ENCODE data around the gene GLP2R.
"Not testable (repeated sequence)": the region's sequence is repeated elsewhere in the genome, so short reads cannot be mapped to it uniquely, and the experiment has no call there.

GLP2R gene

DNA sequence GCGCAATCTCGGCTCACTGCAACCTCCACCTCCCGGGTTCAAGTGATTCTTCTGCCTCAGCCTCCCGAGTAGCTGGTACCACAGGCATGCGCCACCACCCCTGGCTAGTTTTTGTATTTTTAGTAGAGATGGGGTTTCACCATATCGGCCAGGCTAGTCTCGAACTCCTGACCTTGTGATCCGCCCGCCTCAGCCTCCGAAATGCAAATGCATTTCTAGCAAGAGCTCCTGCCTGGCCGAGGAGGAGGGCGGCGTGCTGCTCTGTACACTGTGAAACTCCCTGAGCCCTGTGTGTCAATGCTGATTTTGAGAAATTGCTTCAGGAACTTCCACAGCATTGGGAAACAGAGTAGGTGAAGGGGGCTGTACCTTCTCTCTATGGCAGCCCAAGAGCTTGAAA lies 95.5 kb downstream of the GLP2R start:
- H3K79me2 ChIP-seq (ENCODE audit: control insufficient read depth, insufficient read depth, low read length); H3K9ac ChIP-seq (ENCODE audit: low read length); H3K4ac ChIP-seq (ENCODE audit: low read depth, low read length); H3K27me3 ChIP-seq (ENCODE audit: insufficient read depth, low read length, poor library complexity); H3K36me3 ChIP-seq (ENCODE audit: control insufficient read depth, insufficient read depth, low read length); H3K4me1 ChIP-seq (ENCODE audit: control insufficient read depth, low read depth, low read length); H4K5ac ChIP-seq (ENCODE audit: low read length); H3K79me1 ChIP-seq (ENCODE audit: low read length); DNase-seq; H4K8ac ChIP-seq (ENCODE audit: low read depth, low read length); H2AK5ac ChIP-seq (ENCODE audit: low read length); H3K23ac ChIP-seq (ENCODE audit: low read length); H3K56ac ChIP-seq (ENCODE audit: low read length); H3K4me3 ChIP-seq (ENCODE audit: low read length); H3K18ac ChIP-seq (ENCODE audit: low read length); H2BK5ac ChIP-seq (ENCODE audit: low read length); H2BK15ac ChIP-seq (replicated peaks; ENCODE audit: low read depth); H3K27ac ChIP-seq (ENCODE audit: low read depth, low read length); H3K4me2 ChIP-seq (ENCODE audit: low read length); H2BK120ac ChIP-seq (ENCODE audit: low read depth, low read length): not testable (repeated sequence)
- WGBS (ENCODE audit: extremely low coverage, insufficient coverage, low lambda C conversion rate), result no CpG with 5 or more reads among the region's 13 CpGs

GRCh38 chr17:9922012-9922848 lies 96.5 kb downstream of the GLP2R start:
- H3K56ac ChIP-seq (ENCODE audit: low read length), result no peak overlapping the region
- H3K36me3 ChIP-seq (ENCODE audit: control insufficient read depth, insufficient read depth, low read length), result no peaks in the 10 kb centered on the region
- no peak overlapping the region for H3K4me3 ChIP-seq (ENCODE audit: low read length)
- H2AK5ac ChIP-seq (ENCODE audit: low read length), result no peak overlapping the region
- no peaks in the 10 kb centered on the region for H3K4me1 ChIP-seq (ENCODE audit: control insufficient read depth, low read depth, low read length)
- no peak overlapping the region for H2BK120ac ChIP-seq (ENCODE audit: low read depth, low read length)
- no CpG with 5 or more reads among the region's 14 CpGs for WGBS (ENCODE audit: extremely low coverage, insufficient coverage, low lambda C conversion rate)
- no peak overlapping the region for H3K4ac ChIP-seq (ENCODE audit: low read depth, low read length)
- H2BK15ac ChIP-seq (replicated peaks; ENCODE audit: low read depth), result no peak overlapping the region
- H3K79me1 ChIP-seq (ENCODE audit: low read length), result no peaks in the 10 kb centered on the region
- no peaks in the 10 kb centered on the region for H3K27me3 ChIP-seq (ENCODE audit: insufficient read depth, low read length, poor library complexity)
- no peak overlapping the region for H4K8ac ChIP-seq (ENCODE audit: low read depth, low read length)
- no peak overlapping the region for H2BK5ac ChIP-seq (ENCODE audit: low read length)
- DNase-seq, result peak; percentile 5
- no peak overlapping the region for H3K23ac ChIP-seq (ENCODE audit: low read length)
- H3K18ac ChIP-seq (ENCODE audit: low read length), result no peak overlapping the region
- H3K79me2 ChIP-seq (ENCODE audit: control insufficient read depth, insufficient read depth, low read length), result no peaks in the 10 kb centered on the region
- H3K9ac ChIP-seq (ENCODE audit: low read length), result no peak overlapping the region
- H3K4me2 ChIP-seq (ENCODE audit: low read length), result no peak overlapping the region
- H4K5ac ChIP-seq (ENCODE audit: low read length), result no peak overlapping the region
- no peak overlapping the region for H3K27ac ChIP-seq (ENCODE audit: low read depth, low read length)

DNA sequence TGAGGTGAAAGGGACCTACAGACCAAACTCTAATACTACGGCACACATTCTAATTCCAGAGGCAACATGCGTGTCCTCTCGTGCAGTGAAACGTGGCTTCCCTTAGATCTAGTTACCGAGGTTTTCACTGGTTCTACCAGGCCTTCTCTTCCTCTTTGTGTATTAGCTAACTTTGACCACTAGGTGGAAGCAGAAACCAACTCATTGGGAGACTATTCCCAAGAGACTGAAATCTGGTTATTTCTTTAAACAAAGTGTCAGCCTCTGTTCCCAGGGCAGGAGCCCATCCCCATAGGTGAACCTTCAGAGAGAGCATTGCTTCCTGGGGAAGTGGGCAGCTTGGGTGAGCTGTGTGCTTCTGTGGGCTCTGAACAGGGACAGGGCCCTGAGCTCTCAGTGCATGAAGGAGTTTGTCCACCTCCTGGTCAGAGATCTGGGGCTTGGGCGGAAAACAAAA lies 99.0 kb downstream of the GLP2R start:
- no peaks in the 10 kb centered on the region for H3K79me1 ChIP-seq (ENCODE audit: low read length)
- no peak overlapping the region for H4K5ac ChIP-seq (ENCODE audit: low read length)
- H4K8ac ChIP-seq (ENCODE audit: low read depth, low read length), result no peak overlapping the region
- no peaks in the 10 kb centered on the region for H3K27me3 ChIP-seq (ENCODE audit: insufficient read depth, low read length, poor library complexity)
- H2BK5ac ChIP-seq (ENCODE audit: low read length), result no peak overlapping the region
- no peak overlapping the region for H3K4me3 ChIP-seq (ENCODE audit: low read length)
- H3K4me1 ChIP-seq (ENCODE audit: control insufficient read depth, low read depth, low read length), result no peaks in the 10 kb centered on the region
- H3K56ac ChIP-seq (ENCODE audit: low read length), result no peak overlapping the region
- no peak overlapping the region for H3K4me2 ChIP-seq (ENCODE audit: low read length)
- no peaks in the 10 kb centered on the region for H3K79me2 ChIP-seq (ENCODE audit: control insufficient read depth, insufficient read depth, low read length)
- H2BK120ac ChIP-seq (ENCODE audit: low read depth, low read length), result no peak overlapping the region
- WGBS (ENCODE audit: extremely low coverage, insufficient coverage, low lambda C conversion rate), result no CpG with 5 or more reads among the region's 6 CpGs
- H3K36me3 ChIP-seq (ENCODE audit: control insufficient read depth, insufficient read depth, low read length), result no peaks in the 10 kb centered on the region
- H3K23ac ChIP-seq (ENCODE audit: low read length), result no peak overlapping the region
- peak; percentile 89 for DNase-seq
- no peak overlapping the region for H3K4ac ChIP-seq (ENCODE audit: low read depth, low read length)
- no peak overlapping the region for H3K27ac ChIP-seq (ENCODE audit: low read depth, low read length)
- H2BK15ac ChIP-seq (replicated peaks; ENCODE audit: low read depth), result no peak overlapping the region
- H2AK5ac ChIP-seq (ENCODE audit: low read length), result no peak overlapping the region
- no peak overlapping the region for H3K9ac ChIP-seq (ENCODE audit: low read length)
- no peak overlapping the region for H3K18ac ChIP-seq (ENCODE audit: low read length)

- Histone ChIP-seq H3K27ac (ENCODE audit: low read depth, low read length) (no peak overlapping the region), H3K36me3 (ENCODE audit: control insufficient read depth, insufficient read depth, low read length) (no peaks in the 10 kb centered on the region), H3K4ac (ENCODE audit: low read depth, low read length) (no peak overlapping the region), H3K9ac (ENCODE audit: low read length) (no peak overlapping the region), H2BK15ac (replicated peaks; ENCODE audit: low read depth) (no peak overlapping the region), H3K4me1 (ENCODE audit: control insufficient read depth, low read depth, low read length) (no peaks in the 10 kb centered on the region), H3K79me2 (ENCODE audit: control insufficient read depth, insufficient read depth, low read length) (no peaks in the 10 kb centered on the region), H2AK5ac (ENCODE audit: low read length) (no peak overlapping the region), H2BK5ac (ENCODE audit: low read length) (no peak overlapping the region), H3K79me1 (ENCODE audit: low read length) (no peaks in the 10 kb centered on the region), H3K56ac (ENCODE audit: low read length) (no peak overlapping the region), H3K23ac (ENCODE audit: low read length) (no peak overlapping the region), H3K27me3 (ENCODE audit: insufficient read depth, low read length, poor library complexity) (no peaks in the 10 kb centered on the region), H4K8ac (ENCODE audit: low read depth, low read length) (no peak overlapping the region), H4K5ac (ENCODE audit: low read length) (no peak overlapping the region), H2BK120ac (ENCODE audit: low read depth, low read length) (no peak overlapping the region), H3K4me2 (ENCODE audit: low read length) (no peak overlapping the region), H3K4me3 (ENCODE audit: low read length) (no peak overlapping the region), H3K18ac (ENCODE audit: low read length) (no peak overlapping the region)
- DNase-seq, result no peak
- no CpG with 5 or more reads among the region's 11 CpGs for WGBS (ENCODE audit: extremely low coverage, insufficient coverage, low lambda C conversion rate)
These were observed 99.7 kb downstream of the GLP2R start for GRCh38 chr17:9925457-9925856.

DNA sequence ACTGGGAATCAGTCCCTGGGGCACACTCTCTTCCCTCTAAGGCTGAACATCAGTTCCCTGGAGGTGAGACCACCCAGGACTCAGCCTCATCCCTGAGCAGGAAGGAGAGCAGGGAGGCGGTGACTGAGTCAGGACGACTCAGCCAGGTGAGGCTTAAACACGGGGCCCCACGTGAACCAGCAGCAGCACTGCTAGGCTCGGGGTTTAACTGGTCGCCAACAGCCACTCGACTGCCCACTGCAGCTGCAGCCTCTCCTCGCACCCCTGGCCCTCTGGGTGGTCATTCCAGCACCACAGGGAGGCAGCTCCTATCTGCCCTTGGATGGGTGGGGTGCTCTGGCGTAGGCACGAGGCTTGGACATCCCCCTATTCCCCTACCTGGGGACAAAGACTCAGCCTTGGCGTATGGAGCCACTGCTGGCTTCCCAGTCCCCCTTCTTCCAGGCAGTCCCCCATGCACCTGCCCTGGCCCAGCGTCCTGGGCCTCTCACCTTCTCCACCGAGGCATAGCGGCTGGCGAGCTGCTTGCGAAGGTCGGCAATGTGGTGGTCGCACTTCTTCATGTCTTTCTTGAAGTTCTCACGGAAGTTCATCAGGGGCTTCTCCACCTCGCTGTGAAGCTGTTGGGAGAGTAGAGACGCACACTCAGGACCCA lies 100.6 kb downstream of the GLP2R start:
- Histone ChIP-seq H4K8ac (ENCODE audit: low read depth, low read length) (no peak overlapping the region), H3K4me1 (ENCODE audit: control insufficient read depth, low read depth, low read length) (no peaks in the 10 kb centered on the region), H3K18ac (ENCODE audit: low read length) (no peak overlapping the region), H3K79me2 (ENCODE audit: control insufficient read depth, insufficient read depth, low read length) (no peaks in the 10 kb centered on the region), H2BK15ac (replicated peaks; ENCODE audit: low read depth) (no peak overlapping the region), H3K9ac (ENCODE audit: low read length) (no peak overlapping the region), H3K56ac (ENCODE audit: low read length) (no peak overlapping the region), H3K27me3 (ENCODE audit: insufficient read depth, low read length, poor library complexity) (no peaks in the 10 kb centered on the region), H3K4me2 (ENCODE audit: low read length) (no peak overlapping the region), H3K23ac (ENCODE audit: low read length) (no peak overlapping the region), H3K4me3 (ENCODE audit: low read length) (no peak overlapping the region), H2AK5ac (ENCODE audit: low read length) (no peak overlapping the region), H2BK120ac (ENCODE audit: low read depth, low read length) (no peak overlapping the region), H3K36me3 (ENCODE audit: control insufficient read depth, insufficient read depth, low read length) (no peaks in the 10 kb centered on the region), H4K5ac (ENCODE audit: low read length) (no peak overlapping the region), H3K79me1 (ENCODE audit: low read length) (no peaks in the 10 kb centered on the region), H3K4ac (ENCODE audit: low read depth, low read length) (no peak overlapping the region), H2BK5ac (ENCODE audit: low read length) (no peak overlapping the region), H3K27ac (ENCODE audit: low read depth, low read length) (no peak overlapping the region)
- no peak for DNase-seq
- no CpG with 5 or more reads among the region's 21 CpGs for WGBS (ENCODE audit: extremely low coverage, insufficient coverage, low lambda C conversion rate)

Measured in mesendoderm (in vitro differentiated cells).